SIG-M5 treated with dmso at 0.1 percent for 504 hours (cell line): Measurements from ENCODE around the gene MAP3K20.
"Not testable (repeated sequence)": the region's sequence is repeated elsewhere in the genome, so short reads cannot be mapped to it uniquely, and the experiment has no call there.

Source experiments
- DNase-seq: peaks from one replicate; lab custom pipeline; 2025; ENCODE audit not compliant: unreplicated experiment; lab: John Stamatoyannopoulos, UW

MAP3K20 gene

DNA sequence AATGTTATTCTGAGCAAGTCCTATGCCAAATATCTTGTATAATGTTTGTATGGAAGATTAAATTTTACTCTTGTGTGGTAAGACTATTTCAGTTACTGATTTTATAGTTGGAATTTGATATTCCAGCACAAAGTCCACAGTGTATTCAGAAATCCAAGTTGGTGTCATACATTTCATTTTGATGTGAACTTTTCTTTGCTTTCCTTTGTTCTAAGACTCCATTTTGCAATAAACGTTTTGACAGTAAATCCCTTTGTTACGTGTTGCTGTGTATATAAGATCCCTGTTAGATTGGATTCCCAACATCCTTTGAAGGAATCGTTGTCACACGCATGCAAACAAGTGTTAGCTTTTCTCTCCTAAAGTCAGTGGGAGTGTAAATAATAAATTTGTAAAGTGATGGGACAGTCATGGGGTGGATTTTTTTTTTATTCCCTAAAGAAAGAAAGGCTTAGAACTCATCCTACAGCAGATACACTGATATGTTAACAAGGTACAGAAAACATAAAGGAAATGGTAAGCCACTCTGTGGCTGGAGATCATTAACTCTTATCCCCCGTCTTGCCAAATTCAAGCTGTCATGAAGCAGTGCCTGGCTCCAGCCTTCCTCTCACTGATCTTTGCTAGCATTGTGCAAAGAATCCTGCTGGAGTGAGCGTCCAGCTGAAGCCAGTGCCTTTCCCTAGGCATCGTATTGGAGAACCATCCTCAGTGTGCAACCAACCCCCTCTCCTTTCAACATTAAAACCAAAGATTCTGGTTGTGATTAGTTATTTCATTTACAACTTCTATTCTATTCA is 151.5 kb downstream of the MAP3K20 start:
- no peak for DNase-seq

DNA sequence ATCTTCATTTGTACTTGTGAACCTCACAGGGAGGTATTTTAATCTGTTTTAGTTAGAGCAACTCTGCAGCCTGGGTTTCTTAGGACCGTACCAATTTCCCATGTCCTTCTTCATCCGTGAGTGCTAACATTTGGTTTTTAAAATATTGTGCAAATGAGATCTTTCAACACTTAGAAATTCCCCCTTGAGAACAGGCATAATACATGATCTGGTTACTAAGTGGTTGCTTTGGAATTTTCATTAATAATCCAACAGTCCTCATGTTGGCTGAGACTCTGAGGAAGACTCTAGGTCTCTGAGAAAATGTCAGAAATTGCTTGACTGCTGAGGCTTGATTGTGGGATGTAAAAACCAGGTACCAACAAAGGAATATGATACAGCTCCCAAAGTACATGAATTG is 153.4 kb downstream of the MAP3K20 start:
- DNase-seq: no peak

DNA sequence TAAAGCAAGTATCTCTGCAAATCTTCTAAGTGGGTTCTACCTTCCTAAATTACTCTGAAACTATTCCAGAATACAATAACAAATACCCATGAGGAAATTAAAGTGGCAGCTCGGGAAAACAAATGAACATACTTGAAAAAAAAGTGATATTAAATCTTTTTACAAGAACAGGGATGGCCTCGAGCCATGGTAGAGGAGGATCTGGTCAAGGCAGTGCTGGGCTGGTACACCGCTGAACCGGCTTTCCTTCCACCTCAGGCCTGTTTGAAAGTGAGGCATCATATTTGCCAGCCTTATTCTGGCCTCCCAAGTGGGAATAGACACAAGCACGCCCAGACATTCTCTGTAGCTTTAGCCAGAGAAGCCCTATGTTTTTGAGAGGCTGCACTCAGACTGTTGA is 154.5 kb downstream of the MAP3K20 start:
- no peak for DNase-seq

DNA sequence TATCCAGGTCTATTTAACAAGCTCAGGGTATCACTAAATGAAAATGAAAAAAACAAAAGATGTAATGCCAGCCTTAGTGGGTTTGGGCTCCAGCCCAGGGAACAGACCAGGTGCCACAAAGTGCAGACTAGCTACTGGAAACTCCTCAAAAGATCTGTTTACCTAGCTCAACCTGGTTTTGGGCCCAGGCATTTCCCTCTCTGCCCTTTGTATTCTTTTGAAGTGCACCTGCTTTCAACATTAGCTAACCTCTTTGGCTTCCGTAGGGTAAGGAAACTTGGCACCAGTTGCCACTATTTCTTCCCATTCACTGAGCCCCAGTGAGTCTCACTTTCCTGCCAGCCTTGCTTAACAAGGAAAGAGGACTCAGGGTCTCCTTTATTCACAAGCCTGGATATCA is 155.4 kb downstream of the MAP3K20 start:
- DNase-seq: no peak

DNA sequence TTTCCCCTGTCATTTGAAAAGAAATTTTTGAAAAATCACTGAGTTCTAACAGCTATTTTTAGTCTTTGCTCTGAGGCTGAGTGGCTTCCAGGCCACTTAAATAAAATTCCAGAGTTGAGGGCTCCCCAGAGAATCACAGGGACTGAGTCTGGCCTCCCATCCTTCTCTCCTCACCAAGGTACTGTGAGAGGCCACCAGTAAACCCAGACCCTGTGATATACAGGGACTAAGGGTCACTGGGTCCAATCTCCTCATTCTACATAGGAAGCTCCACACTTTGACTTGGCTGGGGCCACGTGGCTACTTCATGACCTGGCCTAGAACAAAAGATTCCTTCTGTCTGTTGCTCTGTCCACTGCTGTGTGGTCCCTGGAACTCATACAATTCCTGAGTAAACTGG is 155.8 kb downstream of the MAP3K20 start:
- DNase-seq: no peak

DNA sequence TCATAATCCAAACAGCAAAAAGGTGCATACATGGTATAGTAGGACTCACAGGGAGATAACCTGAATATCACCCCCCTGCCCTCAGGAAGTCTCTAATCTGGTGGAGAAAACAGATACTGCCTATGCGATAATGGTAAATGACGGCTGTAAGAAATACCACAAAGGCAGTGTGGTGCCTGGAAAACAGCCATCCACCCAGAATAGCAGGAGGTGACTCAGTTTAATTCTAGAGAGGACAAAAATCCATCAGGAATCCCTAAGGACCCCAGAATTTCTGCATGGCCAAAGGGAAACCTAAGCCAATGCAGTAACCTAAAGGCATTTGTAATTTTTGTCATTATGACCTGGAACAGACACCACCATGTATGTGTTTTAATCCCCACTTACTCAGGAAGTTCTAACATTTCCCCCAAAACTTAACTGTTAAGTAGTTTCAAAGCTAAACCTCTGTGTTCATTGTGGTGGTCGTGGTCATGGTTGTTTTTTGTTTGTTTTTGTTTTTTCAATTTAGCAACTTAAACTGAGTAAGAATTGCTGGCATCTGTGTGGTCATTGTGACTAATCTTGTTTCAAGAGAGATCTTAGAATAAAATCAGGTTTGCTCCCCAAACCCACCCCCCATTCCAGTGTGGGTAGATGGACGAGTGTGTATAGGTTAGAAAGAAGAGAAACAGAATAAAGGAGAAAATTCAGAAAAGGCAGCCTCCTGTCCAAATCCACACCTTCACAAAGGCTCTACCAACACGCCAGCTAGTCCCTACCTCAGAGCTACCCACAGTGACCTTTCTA is 157.5 kb downstream of the MAP3K20 start:
- no peak for DNase-seq

DNA sequence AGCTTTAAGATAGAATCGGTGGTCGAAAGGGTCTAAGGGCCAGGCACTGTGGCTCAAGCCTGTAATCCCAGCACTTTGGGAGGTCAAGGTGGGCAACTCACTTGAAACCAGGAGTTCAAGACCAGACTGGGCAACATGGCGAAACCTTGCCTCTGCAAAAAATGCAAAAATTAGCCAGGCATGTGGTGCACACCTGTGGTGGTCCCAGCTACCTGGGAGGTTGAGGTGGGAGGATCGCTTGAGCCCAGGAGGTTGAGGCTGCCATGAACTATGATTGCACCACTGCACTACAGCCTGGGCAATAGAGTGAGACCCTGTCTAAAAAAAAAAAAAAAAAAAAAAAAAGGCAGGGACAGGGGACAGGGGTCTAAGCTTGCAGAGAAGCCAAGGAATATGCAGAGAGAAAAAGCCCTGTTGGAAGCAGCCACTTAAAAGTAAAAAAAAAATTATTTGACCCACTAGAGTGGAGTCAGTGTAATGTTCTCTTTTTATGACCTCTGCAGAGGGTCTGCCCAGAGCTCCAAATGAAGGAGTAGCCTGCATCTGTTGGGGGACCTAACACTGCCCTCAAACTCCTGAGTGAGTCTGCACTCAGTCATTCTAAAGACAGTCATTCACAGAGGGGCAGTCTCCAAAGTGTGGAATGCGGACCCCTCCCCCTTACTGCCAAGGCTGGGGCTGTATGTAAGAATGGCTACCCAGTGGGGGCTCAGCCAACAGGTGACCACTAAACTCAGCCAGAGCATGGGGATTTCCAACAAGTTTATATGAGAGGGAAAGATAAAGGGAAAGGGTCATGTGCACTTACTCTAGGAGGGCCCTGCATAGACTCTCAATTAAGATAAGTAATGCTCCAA is 160.5 kb downstream of the MAP3K20 start:
- DNase-seq: no peak

DNA sequence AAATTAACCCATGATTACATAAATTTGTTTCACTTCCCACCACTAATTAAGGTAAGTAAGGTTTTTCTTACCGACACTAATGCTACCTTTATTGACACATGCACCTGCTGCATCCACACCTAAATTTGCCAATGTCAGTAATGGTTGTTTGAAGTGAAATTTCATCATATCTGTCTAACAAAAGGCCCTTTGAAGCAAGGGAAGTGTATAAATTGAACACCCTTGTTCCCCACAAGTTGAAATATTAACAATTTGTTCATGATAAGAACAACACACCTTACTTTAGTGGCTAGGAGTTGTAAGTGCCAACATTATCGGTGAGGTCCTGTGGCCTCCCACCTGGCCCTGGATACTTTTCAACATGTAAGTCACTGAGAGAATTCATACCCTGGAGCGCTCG is 162.7 kb downstream of the MAP3K20 start:
- DNase-seq: no peak

DNA sequence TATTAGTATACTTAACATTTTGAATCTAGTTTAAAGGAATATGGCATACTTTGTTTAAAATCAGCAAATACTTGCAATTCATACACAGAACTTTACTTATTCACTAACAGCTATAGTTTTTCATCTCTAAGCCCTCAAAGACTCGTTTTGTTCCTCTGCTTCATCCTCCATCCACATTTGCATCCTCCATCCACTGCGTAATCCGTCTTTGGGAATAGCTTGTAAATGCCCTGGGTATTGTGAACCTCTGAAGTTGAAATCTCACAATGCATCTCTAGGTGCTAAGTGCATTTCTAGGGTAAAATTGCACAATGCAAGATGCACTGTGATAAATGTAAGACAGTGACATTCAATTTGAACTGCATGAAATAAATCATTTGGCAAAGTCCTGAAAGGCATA is 163.2 kb downstream of the MAP3K20 start:
- DNase-seq: no peak

DNA sequence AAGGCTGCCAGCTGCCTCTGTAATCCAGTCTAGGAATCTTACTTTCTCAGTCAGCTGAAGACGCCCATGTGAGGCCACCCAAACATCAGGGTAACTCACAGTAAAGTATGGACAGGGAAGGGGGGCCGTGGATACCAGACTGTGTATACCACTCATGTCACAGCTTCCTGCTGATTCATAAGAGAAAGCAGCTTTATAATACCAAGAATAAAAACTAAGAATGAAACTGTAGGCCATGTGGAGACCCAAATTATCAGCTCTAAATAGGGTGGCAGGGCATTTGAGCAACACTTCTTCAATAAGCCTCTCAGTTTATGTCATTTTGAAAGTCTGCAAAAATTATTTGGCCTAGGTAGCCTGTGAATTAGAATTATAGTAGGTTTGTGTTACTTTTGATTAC is 164.0 kb downstream of the MAP3K20 start:
- DNase-seq: no peak

DNA sequence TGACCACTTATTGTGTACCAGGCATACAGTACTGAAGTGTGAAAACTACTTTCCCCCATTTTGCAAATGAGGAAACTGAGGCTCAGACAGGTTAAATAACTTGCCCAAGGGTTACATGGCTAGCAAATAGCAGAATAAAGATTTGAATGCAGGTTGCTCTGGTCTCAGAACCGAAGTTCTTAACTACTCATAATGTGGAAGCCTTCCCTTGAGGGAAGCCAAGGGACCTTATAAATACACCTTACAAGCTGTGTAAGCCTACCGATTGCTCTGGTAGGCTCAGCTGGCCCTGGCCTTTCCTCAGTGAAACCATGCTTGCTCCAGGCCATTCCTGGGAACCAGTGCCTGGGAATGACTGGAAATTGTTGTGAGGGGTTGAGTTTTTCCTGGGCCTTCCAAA is 164.4 kb downstream of the MAP3K20 start:
- DNase-seq: no peak

DNA sequence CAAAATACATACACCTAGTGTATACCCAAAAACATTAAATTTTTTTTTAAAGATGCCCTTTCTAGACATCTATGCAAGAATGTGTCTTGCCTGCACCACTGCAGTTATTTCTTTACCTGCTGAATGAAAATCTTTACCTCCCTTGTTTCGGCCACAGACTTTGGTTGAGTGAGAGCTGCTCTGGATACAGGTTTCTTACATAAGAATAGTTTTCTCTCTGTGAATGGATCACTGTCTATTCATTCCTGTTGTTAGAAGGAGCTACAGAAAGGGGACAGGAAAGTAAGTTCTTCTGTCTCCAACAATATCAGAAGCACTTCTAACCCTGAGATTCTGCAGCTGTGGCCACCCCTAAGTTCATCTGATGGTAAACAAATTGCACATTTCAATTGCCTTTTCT is 166.0 kb downstream of the MAP3K20 start:
- no peak for DNase-seq

DNA sequence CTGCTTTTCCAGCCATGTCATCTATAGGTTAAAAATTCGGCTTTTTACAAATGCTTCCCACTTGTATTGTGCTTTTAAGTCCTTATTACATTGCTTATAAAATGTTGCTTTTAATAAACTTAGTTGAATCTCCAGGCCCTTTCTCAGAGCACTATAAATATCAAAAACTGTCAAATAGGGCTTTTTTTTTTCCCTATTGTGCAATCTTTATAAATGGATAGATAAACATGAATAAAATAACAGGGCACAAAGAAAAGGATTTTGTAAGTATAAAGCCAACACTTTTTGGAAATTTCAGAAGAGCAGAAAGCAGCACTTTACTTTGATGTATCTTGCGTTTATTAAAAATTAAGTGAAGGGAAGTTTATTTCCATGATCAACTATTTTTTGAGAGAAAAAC is 171.5 kb downstream of the MAP3K20 start:
- no peak for DNase-seq

DNA sequence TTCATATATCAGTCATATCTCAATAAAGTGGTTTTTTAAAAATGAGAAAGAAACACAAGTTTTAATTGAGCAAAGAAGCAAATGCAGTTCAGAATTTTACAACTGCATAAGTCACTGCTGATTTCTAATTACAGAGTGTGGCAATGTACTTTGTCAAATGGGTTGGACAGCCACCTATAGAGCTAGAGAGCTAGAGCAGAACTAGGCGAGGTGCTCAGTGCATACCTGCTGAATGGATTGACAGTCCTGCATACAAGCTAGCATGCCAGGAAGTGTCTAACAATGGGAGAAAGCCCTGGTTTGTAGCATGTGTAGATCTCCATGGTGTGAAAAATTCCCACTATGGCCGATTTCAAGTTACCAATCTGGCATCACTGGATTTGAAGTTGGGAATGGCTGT is 172.7 kb downstream of the MAP3K20 start:
- DNase-seq: no peak

DNA sequence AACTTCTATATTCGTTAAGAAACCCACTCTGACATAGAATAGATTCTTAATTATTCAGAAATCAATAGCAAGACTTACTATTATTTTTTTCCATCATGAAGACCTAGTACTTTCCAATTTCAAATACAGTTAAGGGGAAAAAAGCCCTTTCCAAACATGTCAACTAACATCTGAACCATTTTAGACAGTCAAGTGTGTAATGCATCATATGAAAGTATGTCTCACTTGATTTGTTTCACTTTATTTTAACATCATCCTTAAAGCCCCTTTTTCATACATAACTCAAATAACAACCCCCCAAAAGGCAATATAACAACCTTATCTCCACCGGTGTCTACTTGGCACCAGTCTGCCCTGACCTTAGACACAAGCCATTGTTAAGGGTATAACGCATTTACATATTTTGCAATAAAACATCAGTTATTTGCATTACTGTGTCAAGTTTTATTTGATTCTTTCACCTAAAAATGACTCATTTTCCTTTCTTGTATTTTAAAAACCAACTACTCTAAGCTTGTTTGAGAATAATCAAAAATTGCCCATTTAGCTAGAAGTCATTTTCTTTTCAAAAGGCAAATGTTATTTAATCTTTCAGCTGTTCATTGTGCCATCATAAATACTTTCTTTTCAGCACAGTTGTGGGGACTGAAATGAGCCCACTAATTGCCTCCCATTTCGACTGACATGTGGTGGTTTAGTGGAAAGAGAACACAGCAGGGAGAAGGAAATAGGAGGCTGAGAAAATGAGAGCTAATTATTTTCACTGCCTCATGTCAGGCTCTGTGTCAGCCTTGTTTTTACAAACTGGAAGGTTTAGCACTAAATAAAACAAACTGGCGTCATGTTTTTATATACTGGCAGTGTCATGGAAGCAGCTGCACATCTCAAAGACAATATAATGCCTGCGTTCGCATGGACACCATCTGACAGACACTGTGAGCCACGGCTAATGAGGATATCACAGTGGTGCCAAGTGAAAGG is 174.3 kb downstream of the MAP3K20 start:
- DNase-seq: no peak

DNA sequence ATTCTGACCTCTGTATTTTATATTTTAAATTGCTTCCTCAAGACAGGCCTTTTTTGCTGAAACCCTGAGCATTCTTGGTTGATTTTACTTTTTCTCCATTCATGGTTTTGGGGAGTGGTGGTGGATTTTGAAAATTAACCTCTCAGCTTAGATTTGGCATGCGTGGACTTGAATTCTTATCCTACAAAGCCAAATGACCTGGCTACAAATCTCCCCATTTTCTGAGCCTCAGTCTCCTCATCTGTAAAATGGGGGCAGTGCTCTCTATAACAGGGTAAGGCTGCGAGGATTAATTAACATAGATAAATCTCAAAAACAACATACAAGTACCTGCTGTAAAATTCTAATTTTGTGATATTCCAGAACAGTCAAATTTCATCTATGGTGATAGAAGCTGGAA is 175.6 kb downstream of the MAP3K20 start:
- DNase-seq: no peak

DNA sequence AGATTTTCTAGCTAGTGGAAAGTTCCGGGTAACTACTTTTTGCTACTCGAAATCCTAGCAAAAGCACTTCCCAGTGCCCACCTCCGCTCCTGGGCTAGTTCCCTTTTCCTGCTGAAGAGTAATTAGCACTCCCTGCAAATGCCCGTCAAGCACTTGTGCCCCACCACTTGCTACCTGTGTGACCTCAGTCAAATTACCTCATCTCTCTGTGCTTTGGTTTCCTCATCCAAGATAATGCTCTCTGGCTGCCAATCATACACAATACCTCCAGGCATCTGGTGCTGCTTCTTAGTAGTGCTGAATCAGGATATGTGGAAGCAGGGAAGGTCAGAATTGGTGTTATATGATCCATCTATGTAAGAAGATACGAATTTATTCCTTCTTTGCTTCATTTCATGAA is 176.9 kb downstream of the MAP3K20 start:
- no peak for DNase-seq

DNA sequence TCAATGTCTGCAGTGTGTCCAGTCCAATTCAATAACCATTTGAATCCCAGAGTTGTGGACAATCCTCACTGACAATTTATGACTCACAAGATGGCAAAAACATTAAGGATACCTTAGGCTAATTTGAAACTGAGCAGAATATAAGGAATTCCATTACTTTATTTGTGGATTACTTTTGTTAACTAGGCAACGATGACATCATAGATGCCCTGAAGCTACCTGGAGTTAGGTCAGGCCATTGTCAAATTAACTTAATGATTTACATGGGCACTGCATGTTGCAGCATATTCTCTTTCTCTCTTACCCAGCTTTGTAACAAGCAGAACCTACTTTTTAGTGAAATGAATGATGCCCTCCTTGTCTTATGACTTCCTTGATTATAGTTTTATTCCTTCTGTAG is 179.0 kb downstream of the MAP3K20 start:
- no peak for DNase-seq

DNA sequence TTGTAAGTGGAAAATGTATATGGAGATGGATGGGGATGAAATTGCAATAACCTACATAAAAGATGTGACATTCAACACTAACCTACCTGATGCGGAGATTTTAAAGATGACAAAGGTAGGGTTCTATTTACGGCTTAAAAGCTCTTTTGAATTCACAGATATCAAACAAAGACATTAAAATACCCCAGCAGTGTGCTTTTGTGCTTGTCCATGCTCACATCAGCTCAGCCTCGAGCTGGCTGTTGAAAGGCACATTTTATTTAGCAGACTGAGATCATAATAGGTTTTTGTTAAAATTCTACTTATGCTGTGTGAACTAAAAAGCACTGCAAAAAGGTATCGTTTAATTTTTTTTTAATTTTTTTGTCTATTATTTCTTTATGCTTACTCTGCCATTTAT is 183.1 kb downstream of the MAP3K20 start:
- DNase-seq: no peak

DNA sequence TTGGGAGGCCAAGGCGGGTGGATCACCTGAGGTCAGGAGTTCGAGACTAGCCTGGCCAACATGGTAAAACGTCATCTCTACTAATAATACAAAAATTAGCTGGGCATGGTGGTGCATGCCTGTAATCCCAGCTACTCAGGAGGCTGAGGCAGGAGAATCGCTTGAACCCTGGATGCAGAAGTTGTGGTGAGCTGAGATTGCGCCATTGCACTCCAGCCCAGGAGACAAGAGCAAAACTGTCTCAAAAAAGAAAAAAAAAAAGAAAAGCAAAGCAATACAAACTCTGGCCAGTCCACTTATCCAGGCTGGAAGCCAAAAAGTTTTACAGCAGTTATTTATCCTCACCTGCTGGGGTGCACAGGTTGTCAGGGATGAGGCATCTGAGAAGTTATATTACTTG is 186.7 kb downstream of the MAP3K20 start:
- DNase-seq: not testable (repeated sequence)
